Activated T-cell treated with anti-CD3 and anti-CD28 coated beads for 4 hours (primary cell): ENCODE results near the gene DFFA.
"Not testable (repeated sequence)": the region's sequence is repeated elsewhere in the genome, so short reads cannot be mapped to it uniquely, and the experiment has no call there.

ENCODE experiments used
- DNase-seq: peaks from one replicate; pipeline ENCODE4 v3.0.0-alpha.2; 2020

DFFA gene

GRCh38 chr1:10425826-10426534 lies 46.3 kb downstream of the DFFA start:
- DNase-seq, result not testable (repeated sequence)

GRCh38 chr1:10424651-10425050 lies 47.7 kb downstream of the DFFA start:
- DNase-seq, result no peak

GRCh38 chr1:10424034-10424433 lies 48.3 kb downstream of the DFFA start:
- no peak for DNase-seq

GRCh38 chr1:10421637-10422036 lies 50.7 kb downstream of the DFFA start:
- DNase-seq, result no peak

- DNase-seq, result no peak
Observed at GRCh38 chr1:10419351-10419750, 53.0 kb downstream of the DFFA start.

- not testable (repeated sequence) for DNase-seq
Observed at GRCh38 chr1:10418741-10419140, 53.6 kb downstream of the DFFA start.

GRCh38 chr1:10415967-10416366 lies 56.4 kb downstream of the DFFA start:
- not testable (repeated sequence) for DNase-seq

GRCh38 chr1:10415211-10415930 lies 57.0 kb downstream of the DFFA start:
- no peak for DNase-seq

GRCh38 chr1:10407201-10407600 lies 65.1 kb downstream of the DFFA start:
- DNase-seq, result no peak
